OCI-M1 (cell line): ENCODE results near the gene HAO2.

Experiments used
- DNase-seq: peaks from one replicate; lab custom pipeline; 2025; lab: John Stamatoyannopoulos, UW

The HAO2 gene

GRCh38 chr1:119380304-119380703 lies 11.7 kb downstream of the HAO2 start:
- DNase-seq = no peak

DNA sequence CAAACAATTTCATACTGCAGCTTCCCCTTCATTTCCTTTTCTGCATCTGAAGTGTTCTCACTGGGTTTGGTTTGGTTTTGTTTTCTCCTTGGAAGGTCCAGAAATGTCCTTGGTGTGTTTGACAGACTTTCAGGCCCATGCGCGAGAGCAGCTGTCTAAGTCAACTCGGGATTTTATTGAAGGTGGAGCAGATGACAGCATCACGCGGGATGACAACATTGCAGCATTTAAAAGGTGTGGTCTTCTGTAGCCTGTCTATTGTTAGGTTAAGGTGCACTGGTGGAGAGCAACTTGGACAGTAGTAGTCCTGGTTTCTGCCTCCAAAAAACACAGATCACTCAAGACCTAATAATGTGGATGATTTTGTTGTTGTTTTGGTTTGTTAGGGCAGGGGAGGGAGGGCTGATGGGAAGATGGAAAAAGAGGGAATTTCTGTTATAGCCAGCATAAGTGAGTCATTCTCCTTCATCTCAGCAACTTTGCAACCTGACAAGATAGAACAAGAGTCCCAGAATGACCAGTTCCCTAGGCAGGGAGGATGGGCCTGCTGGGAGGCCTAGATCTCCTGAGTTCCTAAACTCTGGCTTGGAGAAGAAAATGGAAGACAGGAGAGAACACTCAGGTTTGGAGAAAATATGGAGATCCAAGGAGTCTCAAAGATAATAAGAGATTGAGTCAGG lies 12.5 kb downstream of the HAO2 start:
- DNase-seq = no peak

DNA sequence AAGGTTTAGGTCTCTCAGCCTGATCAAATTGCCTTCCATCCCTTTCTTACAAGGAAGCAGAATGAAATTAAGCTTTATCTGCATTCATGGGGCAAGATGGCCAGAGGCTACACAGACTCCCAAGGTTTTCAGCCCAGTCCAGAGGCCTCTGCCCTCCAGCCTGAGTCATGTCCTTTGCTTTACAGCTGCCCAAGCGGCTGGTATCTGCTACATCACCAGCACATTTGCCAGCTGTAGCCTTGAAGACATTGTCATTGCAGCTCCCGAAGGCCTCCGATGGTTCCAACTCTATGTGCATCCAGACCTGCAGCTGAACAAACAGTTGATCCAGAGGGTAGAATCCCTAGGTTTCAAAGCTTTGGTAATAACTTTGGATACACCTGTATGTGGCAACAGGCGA lies 16.0 kb downstream of the HAO2 start:
- no peak for DNase-seq

DNA sequence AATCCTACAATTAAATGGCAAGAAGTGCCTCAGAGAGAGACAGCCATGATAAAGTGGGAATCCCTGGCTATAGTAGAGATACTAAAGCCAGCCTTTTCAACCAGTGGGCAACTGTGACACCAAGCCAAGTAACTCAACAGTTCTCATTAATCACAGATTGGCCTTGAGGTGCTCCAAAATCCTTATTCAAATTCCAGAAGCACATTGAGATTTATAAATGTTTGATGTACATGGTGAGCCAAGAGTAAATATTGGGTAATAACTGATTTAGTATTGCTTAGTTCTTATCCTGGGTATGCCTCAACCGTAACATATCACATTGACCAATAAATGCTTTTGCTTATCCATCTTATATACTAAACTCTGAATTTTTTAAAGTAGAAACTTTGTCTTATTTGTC lies 17.1 kb downstream of the HAO2 start:
- no peak for DNase-seq

DNA sequence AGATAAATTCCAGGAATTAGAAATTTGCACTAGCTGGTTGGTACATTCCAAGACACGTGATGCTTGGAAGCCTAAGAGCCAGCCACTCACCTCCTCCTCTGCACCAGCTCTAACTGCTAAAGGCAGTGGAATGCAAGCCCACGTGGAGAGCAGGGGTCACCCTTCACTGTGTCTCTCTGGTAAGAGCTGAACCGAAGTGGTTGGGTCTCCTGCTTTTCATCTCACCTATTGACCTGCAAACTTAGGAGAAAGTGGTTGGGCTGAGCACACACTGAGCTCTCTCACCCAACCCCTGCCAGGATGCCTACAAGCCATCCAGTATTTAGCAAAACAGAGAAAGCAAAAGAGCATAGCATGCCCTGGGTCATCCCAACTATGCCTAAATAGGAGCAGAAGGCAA lies 19.3 kb downstream of the HAO2 start:
- DNase-seq = no peak

DNA sequence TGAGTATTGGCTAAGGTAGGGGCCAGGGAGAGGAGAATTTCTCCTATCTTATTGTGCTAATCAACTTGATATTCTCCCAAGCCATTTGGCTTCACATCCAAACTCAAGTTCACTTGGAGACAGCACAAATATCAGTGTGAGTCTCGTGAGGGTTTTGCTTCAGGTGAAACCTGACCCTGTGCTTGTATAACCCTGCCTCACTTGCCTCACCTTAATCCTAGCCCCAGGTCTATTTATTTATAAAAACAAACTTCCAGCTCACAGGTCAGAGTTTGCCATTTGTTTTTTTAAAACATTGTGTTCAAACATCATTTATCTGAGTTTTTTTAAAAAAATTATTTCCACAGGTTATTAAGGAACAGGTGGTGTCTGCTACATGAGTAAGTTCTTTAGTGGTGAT lies 19.9 kb downstream of the HAO2 start:
- DNase-seq = no peak

GRCh38 chr1:119390526-119390925 lies 21.9 kb downstream of the HAO2 start:
- no peak for DNase-seq

GRCh38 chr1:119391749-119392148 lies 23.2 kb downstream of the HAO2 start:
- no peak for DNase-seq

DNA sequence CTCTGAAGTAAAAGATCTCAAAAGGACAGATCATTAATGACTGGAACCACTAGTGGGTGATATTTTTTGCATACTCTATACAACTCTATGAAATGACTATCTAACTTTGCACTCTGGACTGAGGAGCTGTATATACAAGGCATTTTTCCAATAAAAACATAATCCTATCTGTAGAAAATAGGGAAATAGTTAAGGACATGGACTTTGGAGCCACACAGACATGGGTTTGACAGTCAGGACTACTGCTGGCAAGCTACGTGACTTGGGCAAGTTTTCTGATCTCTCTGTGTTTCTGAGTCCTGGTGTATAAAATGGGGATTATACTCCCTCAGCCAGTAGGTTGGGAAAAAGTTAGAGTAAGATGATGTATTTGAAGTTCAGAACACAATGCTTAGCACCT lies 25.5 kb downstream of the HAO2 start:
- DNase-seq = no peak

GRCh38 chr1:119396982-119397381 lies 28.4 kb downstream of the HAO2 start:
- DNase-seq = no peak

DNA sequence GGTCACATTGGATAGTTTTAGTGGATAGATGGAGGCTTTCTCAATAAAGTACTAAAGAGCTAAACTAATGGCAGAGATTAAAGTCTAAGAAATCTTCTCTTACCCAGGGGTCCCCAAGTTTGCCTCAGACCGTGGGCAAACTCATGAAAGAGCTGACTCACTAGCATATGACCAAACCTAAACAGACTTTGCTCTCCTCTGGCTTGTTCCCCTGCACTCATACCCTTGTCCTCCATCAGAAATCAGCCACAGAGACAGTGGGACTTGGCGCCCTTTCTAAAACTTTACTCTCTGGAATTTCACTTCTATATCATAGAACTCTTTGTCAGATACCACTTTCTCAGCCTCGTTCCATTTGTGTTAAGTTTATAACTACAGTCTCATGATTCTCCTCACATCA lies 29.4 kb downstream of the HAO2 start:
- no peak for DNase-seq

DNA sequence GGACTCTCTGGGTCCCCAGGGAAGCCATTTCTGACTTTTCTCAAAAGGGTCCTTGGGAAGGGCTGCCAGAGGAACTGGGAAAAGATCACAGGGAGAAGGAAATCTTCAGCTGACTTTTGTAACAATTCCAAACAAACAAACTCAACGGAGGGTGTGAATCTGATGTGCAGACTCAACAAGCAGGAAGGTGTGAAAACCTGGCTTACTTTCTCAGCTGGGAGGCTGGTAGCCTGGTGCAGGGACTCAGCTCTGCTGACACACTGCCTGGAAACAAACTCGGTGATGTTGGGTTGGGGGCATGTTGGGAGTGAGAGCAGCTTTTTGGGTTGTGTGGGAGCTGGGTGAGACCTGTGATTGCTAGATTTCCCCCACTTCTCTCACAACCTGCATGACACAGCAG lies 36.2 kb downstream of the HAO2 start:
- no peak for DNase-seq

DNA sequence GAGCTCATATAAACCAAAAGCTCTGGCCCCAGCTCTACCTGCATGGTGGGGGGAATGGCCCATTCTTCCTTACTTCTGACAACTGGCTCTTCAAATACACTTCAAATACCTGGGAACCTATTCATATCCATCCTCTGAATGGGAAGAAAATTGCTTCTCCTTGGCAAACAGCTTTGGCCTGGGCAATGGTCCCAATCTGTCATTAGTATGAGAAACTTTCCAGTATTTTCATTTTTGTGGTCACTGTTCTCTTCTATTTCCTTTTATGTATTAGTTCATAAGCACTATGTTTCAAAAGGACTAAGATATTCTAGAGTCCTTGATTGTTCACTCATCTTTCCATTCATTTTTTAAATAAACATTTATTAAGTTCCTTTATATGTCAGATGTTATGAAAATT lies 41.1 kb downstream of the HAO2 start:
- DNase-seq = no peak

- no peak for DNase-seq
These were observed 42.4 kb downstream of the HAO2 start for GRCh38 chr1:119410961-119411360.

DNA sequence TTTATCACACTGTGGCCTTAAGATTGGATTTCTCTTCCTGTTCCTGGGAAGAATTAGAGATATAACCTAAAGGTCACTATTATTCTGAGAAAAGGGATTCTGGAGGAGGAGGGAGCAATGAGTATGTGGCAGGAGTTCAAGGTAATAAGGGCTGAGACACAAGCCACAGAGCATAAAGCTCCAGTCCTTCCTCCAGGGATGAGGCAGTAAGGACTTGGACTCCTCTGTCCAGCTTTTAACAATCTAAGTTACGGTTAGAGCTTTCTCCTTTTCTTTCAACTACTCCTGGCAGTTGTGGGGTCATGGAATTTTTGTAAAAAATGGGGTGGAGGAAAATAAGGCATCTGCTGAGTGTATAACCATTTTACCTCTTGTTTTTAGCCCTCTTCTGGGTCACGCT lies 46.4 kb downstream of the HAO2 start, which contains the start of gene HSD3B2:
Gene HSD3B2, plus strand, starts transcription at position 201 of the 400 bp plus-strand sequence. CDS start 270 bp downstream, outside the sequence.
- no peak for DNase-seq

DNA sequence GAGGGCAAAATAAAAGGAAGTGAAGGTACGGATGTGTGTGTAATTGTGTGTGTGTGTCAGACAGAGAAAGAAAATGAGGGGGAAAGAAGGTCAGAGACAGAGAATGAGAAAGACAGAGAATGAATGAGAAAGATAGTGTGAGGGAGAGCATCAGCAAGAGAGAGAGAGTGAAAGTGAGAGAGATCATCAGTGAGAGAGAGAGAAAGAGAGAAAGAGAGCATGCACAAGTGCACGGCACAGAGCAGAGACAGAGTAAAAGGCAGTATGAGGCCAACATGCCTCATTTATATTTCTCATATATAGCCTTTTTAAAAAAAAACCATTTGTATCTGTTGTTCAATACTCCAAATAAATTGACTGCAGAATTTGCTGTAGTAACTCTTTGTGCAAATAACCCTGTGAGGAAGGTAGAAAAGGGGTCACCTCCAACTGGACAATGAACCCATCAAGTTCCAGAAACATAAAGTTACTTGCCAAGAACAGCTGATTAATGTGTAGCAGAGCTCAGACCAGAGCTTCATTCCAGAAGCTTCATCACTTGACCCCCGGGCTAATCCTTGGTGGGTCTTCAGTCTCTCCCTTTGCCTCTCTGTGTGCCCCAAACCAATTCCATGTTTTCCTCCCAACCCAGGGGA lies 47.5 kb downstream of the HAO2 start:
- DNase-seq = no peak

GRCh38 chr1:119419109-119419508 lies 50.5 kb downstream of the HAO2 start:
- DNase-seq = no peak

DNA sequence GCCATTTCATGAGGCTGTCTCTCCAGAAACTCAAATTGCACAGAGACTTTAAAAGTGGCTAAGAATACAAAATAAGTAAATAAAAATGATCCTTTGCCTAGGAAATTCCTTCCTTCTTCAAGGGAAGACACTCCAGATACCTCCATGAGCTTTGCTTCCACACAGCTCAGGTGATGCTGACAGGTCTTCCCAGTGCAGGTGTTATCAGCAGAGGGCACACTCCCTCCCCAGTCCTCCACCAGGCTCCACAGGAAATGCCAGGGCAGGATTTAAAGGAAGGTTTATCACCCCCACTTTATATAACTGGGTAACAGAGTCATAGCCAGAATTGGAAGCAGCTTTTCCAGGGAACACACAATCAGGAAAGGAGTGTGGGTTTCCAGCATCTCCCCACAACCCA lies 52.1 kb downstream of the HAO2 start:
- DNase-seq = no peak

DNA sequence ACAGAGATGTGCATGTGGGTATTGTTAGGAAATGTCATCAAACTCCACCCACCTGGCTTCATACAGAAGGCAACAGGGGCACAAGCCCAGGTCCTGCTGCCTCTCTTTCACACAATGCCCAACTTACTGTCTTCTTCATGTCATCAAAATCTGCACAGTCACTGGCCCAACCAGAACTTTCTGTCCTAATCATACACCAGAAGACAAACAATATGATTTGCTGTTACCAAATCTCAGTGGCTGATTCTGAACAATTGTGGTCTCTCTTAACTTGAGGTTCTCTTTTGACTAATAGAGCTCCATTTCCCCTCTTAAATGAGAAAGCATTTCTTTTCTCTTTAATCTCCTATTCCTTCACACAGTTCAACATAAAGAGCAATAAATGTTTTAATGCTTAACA lies 54.0 kb downstream of the HAO2 start:
- peak; percentile 14 for DNase-seq

DNA sequence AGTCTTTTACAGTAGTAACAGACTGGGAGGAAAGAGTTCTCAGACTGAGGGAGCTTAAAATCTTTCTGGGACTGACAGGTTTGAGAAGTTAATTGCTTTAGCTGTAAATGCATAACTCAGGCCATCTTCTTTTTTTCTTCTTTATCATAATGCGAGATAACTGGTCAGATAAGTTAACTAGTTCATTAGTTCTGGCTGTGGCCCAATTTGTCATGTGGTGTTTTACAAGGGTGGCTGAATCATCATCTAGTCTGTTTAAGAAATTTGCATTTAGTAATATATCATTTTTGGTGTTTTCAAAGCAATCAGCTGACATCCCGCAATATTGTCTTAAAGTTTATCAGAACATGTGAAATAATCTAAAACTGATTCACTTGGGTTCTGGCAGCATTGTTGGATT lies 60.4 kb downstream of the HAO2 start:
- no peak for DNase-seq

- DNase-seq = no peak
These were observed 61.1 kb downstream of the HAO2 start for GRCh38 chr1:119429687-119430086.

DNA sequence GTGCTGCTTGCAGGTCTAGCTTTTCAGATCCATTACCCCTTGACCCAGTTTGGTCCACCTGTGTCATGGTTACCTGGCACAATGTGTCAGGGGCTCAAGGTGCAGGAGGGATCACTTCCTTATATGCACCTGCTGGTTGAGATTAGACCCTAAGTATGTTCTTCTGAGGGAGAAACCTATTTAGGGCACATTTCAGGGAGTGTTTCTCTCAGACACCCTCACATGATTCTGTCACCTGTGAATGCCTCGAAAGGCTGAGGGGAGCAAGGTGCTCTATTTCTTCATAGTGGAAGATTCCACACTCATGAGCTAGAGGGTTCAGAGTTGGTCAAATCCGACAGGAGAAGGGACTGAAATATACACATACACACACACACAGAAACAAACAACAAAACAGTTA lies 61.9 kb downstream of the HAO2 start:
- no peak for DNase-seq

DNA sequence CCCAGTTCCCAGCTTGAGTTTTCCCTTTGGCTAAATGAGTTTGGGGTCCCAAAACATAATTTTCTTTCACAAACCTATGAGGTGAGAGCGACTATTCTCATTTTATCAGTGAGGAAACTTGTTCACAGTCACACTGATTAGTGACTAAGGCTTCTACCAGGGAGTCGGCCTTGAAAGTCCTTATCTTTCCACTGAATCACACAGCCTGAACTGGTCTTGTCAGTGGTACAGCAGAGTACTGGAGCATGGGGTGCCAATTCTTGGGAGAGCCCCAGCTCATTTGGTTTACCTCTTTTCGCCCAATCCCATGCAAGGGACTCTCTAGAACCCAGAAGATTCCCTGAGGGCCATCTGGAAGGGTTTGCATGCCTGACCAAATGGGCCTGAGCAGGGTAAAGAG lies 63.3 kb downstream of the HAO2 start:
- peak; percentile 44 for DNase-seq

GRCh38 chr1:119435052-119435451 lies 66.5 kb downstream of the HAO2 start:
- no peak for DNase-seq
